Activated T-cell treated with anti-CD3 and anti-CD28 coated beads, Interleukin-2, amount 50 U/mL, for 72 hours (primary cell): ENCODE results near the gene UTP18. TPM values are rescaled to one million over a fixed set of nuclear protein-coding genes. Genes with fewer than 3 reads are reported as not detected.

ENCODE experiments used
- total RNA-seq, 2 donors: library from RNA; stranded (reverse); gene quantifications; one replicate each; pipeline ENCODE4 v1.2.3, GENCODE V29; 2022

UTP18 gene
- total RNA-seq, 2 donors from 2014 or later: 47.4 to 58.3 TPM

Other genes starting within 250 kb of the UTP18 start
- gene SPAG9, start 139.7 kb upstream of the UTP18 start, total RNA-seq: 10 to 100 TPM; 55.0 to 69.8 TPM
- gene NME1, start 107.0 kb upstream of the UTP18 start, total RNA-seq: 10 to 100 TPM; 88.2 to 96.0 TPM
- 100 to 1,000 TPM; 548 to 602 TPM for gene NME2, start 94.1 kb upstream of the UTP18 start, total RNA-seq
- 10 to 100 TPM; 12.0 to 13.6 TPM for gene MBTD1, start 497 bp upstream of the UTP18 start, total RNA-seq